HUDEP-2 (cell line): ENCODE data around the gene A3GALT2.

Experiments used
- DNase-seq, 76 experiments: peaks; one replicate each; lab custom pipeline; 2025; ENCODE audit not compliant: unreplicated experiment in 76 of 76; lab: John Stamatoyannopoulos, UW

A3GALT2 gene

DNA sequence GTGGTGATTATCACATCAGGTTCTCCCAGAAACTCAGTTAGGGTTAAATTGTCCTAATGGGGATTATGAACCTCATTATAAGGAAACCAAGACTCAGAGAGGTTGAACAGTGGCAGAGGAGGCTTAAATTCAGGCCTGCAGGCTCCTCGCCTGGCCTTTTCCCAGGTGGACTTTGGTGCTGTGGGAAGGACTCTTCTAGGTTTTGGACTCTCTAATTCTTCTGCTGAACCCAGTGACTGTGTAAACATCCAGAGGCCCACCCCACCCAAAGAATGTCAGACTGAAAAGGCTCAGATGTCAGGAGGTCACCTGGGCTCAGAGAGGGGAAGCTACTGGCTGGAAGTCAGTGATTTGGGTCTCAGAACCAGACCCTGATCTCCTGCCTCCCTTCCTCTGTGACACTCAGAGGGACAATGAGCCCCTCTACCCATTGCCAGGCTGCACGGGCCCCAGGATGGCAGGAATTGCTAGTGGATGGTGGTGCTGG, 62.1 kb downstream of the A3GALT2 start:
- no peak for DNase-seq

DNA sequence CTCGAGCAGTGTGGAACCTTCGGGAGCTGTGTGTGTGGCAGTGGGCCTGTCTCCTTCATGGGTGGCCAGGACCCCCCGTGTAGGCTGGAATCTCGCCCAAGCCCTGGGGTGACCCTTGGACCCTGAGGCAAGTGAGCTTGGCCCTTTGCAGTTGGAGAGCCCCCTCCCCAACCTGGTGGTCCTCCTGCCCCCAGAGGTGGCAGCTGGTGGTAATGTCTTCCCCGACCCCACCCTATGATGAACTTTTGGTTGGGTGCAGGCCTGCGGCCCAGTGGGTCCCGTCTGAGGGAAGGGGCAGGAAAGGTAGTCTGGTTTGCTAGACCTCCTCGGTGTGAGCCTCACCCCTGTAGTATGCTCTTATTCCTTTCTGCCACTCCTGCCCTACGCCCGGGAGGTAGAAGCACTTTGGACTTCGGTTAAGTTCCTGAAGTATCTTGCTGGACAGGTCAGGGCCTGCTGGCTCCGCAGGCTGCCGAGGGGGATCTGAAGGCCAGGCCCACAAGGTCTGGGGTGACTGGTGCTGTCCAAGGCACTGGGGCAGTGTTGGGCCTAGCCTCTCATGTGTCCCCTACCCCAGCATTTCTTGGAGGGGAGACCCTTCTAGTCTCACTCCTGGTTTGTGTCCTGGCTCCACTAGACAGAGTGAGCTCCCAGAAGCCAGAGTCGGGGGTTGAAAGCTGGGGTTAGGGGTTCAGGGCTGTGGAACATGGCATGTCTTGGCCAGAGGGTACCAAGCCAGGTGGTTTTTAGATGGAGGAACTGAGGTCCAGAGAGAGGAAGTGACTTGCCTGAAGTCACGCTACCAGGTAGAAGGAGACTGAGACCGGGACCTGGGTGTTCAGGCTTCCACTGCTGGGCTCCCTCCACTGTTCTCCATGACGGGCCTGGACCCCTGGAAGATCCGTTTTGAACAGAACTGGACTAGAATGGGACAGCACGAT, 62.9 kb downstream of the A3GALT2 start:
- no peak for DNase-seq

DNA sequence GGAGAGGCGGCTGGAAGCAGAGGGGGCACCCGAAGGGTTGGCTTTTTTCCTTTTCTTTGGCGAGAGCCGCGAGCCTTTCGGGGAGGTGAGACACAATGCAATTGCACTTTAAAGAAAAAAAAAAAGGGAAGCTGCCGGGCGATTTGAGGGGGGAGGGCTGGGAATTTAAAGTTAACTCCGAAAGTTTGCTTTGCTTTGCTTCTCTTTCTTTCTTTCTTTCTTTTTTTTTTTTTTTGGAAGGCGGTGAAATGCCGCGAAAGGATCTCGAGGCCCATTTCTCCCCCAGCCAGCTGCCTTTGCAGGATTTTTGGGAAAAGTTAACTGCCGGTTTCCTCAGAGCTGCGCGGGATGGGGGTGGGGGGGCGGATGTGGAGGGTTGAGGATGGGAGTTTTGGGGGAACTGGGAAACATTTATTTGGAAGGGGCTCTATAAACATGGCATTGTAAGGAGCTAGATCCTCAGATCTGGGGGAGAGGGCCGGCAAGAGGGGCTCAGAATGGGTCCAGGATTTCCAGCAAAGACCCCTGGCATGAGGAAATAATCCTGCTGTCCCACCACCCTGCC, 63.6 kb downstream of the A3GALT2 start:
- no peak for DNase-seq
